ENCODE measurements around the gene TTLL1. TPM values are rescaled to one million over a fixed set of nuclear protein-coding genes. Genes with fewer than 3 reads are reported as not detected.

The TTLL1 gene
- total and polyA plus RNA-seq, 2 donors (not counting 1 experiment from before 2014, with no cell fraction given) = 15.7 to 15.8 TPM

GRCh38 chr22:43001271-43002201 is 87.7 kb downstream of the TTLL1 start:
- no peak overlapping the region for H3K9ac ChIP-seq (ENCODE audit: insufficient read depth, low read length)
- peak overlapping the region in 1 of 4 experiments; percentile 3 for H3K4me3 ChIP-seq (replicated peaks in 1 of 4; ENCODE audit: control extremely low read depth in 1 of 4, insufficient read depth in 1 of 4, low read depth in 3 of 4, low read length in 4 of 4)
- H3K4me1 ChIP-seq (ENCODE audit: control insufficient read depth, extremely low read depth, insufficient read depth, low read length) = peaks cover 39% of the 10 kb centered on the region
- peak; percentile 51 to 76 for DNase-seq (ENCODE audit: low read depth in 2 of 2)
- no peaks in the 10 kb centered on the region for H3K36me3 ChIP-seq (ENCODE audit: control insufficient read depth, insufficient read depth, low read length)
- H3K27ac ChIP-seq (ENCODE audit: insufficient read depth, low read length) = peak overlapping the region; percentile 82
- peaks cover 84% of the 10 kb centered on the region for H3K79me2 ChIP-seq (ENCODE audit: control insufficient read depth, insufficient read depth, low read length)
- no peak for TF ChIP-seq CTCF (conservative IDR thresholded peaks at IDR 0.05 in 1 of 2, IDR thresholded peaks at IDR 0.05 in 1 of 2; ENCODE audit: low read depth in 1 of 2, low read length in 2 of 2)
- no peak for TF ChIP-seq EZH2 (IDR thresholded peaks at IDR 0.05; ENCODE audit: low read length, missing control alignments)
- H3K9me3 ChIP-seq (ENCODE audit: control insufficient read depth, insufficient read depth, low read depth, low read length) = no peaks in the 10 kb centered on the region
- no peaks in the 10 kb centered on the region for H4K20me1 ChIP-seq (ENCODE audit: control insufficient read depth, extremely low read depth, insufficient read depth, low read length)
- peak overlapping the region; percentile 81 for H3K4me2 ChIP-seq (ENCODE audit: extremely low read depth, insufficient read depth, low read length)
- H2AFZ ChIP-seq (ENCODE audit: low read length) = no peak overlapping the region
- H3K27me3 ChIP-seq (ENCODE audit: control insufficient read depth, insufficient read depth, low read length) = no peaks in the 10 kb centered on the region

GRCh38 chr22:43000441-43001175 is 88.6 kb downstream of the TTLL1 start:
- no peaks in the 10 kb centered on the region for H3K36me3 ChIP-seq (ENCODE audit: control insufficient read depth, insufficient read depth, low read length)
- DNase-seq (ENCODE audit: low read depth in 2 of 2) = peak; percentile 37 to 80
- H4K20me1 ChIP-seq (ENCODE audit: control insufficient read depth, extremely low read depth, insufficient read depth, low read length) = no peaks in the 10 kb centered on the region
- H3K27me3 ChIP-seq (ENCODE audit: control insufficient read depth, insufficient read depth, low read length) = no peaks in the 10 kb centered on the region
- H2AFZ ChIP-seq (ENCODE audit: low read length) = no peak overlapping the region
- peak overlapping the region; percentile 26 for H3K4me2 ChIP-seq (ENCODE audit: extremely low read depth, insufficient read depth, low read length)
- no peaks in the 10 kb centered on the region for H3K9me3 ChIP-seq (ENCODE audit: control insufficient read depth, insufficient read depth, low read depth, low read length)
- peak overlapping the region; percentile 82 for H3K27ac ChIP-seq (ENCODE audit: insufficient read depth, low read length)
- peaks cover 40% of the 10 kb centered on the region for H3K4me1 ChIP-seq (ENCODE audit: control insufficient read depth, extremely low read depth, insufficient read depth, low read length)
- H3K79me2 ChIP-seq (ENCODE audit: control insufficient read depth, insufficient read depth, low read length) = peaks cover 79% of the 10 kb centered on the region
- no peak for TF ChIP-seq EZH2 (IDR thresholded peaks at IDR 0.05; ENCODE audit: low read length, missing control alignments)
- TF ChIP-seq CTCF (conservative IDR thresholded peaks at IDR 0.05 in 1 of 2, IDR thresholded peaks at IDR 0.05 in 1 of 2; ENCODE audit: low read depth in 1 of 2, low read length in 2 of 2) = no peak
- H3K9ac ChIP-seq (ENCODE audit: insufficient read depth, low read length) = no peak overlapping the region
- H3K4me3 ChIP-seq (replicated peaks in 1 of 4; ENCODE audit: control extremely low read depth in 1 of 4, insufficient read depth in 1 of 4, low read depth in 3 of 4, low read length in 4 of 4) = no peak overlapping the region

- Histone ChIP-seq H3K27me3 (ENCODE audit: control insufficient read depth, insufficient read depth, low read length) (no peaks in the 10 kb centered on the region), H3K4me2 (ENCODE audit: extremely low read depth, insufficient read depth, low read length) (no peak overlapping the region), H3K9me3 (ENCODE audit: control insufficient read depth, insufficient read depth, low read depth, low read length) (no peaks in the 10 kb centered on the region), H3K36me3 (ENCODE audit: control insufficient read depth, insufficient read depth, low read length) (no peaks in the 10 kb centered on the region), H3K4me1 (ENCODE audit: control insufficient read depth, extremely low read depth, insufficient read depth, low read length) (peaks cover 52% of the 10 kb centered on the region), H2AFZ (ENCODE audit: low read length) (no peak overlapping the region), H3K27ac (ENCODE audit: insufficient read depth, low read length) (peak overlapping the region; percentile 14), H3K4me3 (replicated peaks in 1 of 4; ENCODE audit: control extremely low read depth in 1 of 4, insufficient read depth in 1 of 4, low read depth in 3 of 4, low read length in 4 of 4) (no peak overlapping the region), H4K20me1 (ENCODE audit: control insufficient read depth, extremely low read depth, insufficient read depth, low read length) (no peaks in the 10 kb centered on the region), H3K79me2 (ENCODE audit: control insufficient read depth, insufficient read depth, low read length) (peaks cover 75% of the 10 kb centered on the region), H3K9ac (ENCODE audit: insufficient read depth, low read length) (no peak overlapping the region)
- no peak for DNase-seq (ENCODE audit: low read depth in 2 of 2)
- no peak for TF ChIP-seq CTCF (conservative IDR thresholded peaks at IDR 0.05 in 1 of 2, IDR thresholded peaks at IDR 0.05 in 1 of 2; ENCODE audit: low read depth in 1 of 2, low read length in 2 of 2)
- TF ChIP-seq EZH2 (IDR thresholded peaks at IDR 0.05; ENCODE audit: low read length, missing control alignments) = no peak
These were observed 91.6 kb downstream of the TTLL1 start for GRCh38 chr22:42997582-42998090.

Measured in fibroblast of lung (primary cell).